MM.1S (cell line): ENCODE measurements around the gene OR2A14.

ENCODE experiments used
- EZH2 ChIP-seq: fragments of 300-600 bp; sonication (generic); optimal IDR thresholded peaks from 2 replicates; pipeline ENCODE3; 2017; ENCODE audit warnings: low read depth, mild to moderate bottlenecking, antibody characterized with exemption, low read length, mixed read lengths
- EZH2phosphoT487 ChIP-seq: fragments of 300-600 bp; sonication (generic); IDR thresholded peaks from 2 replicates; pipeline ENCODE4 v1.6.1; 2018; ENCODE audit warnings: antibody characterized with exemption, low read length
- TF ChIP-seq, protein P1 (sequence below): fragments of 300-600 bp; sonication (generic); IDR thresholded peaks from 2 replicates; pipeline ENCODE4 v1.5.1; 2016; ENCODE audit warnings: antibody characterized with exemption, low read length, mixed read lengths

DNA sequence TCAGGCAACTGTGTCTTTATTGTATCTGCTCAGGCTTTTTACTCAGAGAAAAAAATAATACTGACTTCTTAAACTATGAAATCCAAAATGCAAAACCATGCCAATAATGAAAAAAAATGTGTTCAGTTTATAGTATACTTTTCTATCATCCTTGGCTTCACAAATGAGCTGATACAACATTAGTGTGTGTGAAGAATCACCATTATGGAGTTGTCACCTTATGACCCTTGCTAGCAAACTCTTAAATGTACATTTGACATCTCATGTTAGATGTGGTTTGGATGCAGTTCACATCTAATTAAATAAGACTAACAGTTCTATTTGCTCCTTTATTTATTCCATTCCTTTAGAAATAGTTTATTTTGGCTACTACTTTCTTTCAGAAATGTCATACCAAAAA is 17.8 kb upstream of the OR2A14 start:
- TF ChIP-seq, protein P1, sequence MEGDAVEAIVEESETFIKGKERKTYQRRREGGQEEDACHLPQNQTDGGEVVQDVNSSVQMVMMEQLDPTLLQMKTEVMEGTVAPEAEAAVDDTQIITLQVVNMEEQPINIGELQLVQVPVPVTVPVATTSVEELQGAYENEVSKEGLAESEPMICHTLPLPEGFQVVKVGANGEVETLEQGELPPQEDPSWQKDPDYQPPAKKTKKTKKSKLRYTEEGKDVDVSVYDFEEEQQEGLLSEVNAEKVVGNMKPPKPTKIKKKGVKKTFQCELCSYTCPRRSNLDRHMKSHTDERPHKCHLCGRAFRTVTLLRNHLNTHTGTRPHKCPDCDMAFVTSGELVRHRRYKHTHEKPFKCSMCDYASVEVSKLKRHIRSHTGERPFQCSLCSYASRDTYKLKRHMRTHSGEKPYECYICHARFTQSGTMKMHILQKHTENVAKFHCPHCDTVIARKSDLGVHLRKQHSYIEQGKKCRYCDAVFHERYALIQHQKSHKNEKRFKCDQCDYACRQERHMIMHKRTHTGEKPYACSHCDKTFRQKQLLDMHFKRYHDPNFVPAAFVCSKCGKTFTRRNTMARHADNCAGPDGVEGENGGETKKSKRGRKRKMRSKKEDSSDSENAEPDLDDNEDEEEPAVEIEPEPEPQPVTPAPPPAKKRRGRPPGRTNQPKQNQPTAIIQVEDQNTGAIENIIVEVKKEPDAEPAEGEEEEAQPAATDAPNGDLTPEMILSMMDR: no peak
- no peak for TF ChIP-seq EZH2
- no peak for TF ChIP-seq EZH2phosphoT487
